ENCODE data around the gene XPO1. TPM values are rescaled to one million over a fixed set of nuclear protein-coding genes. Genes with fewer than 3 reads are reported as not detected.
A peak's percentile ranks its signal among the peaks of the same experiment; 100 is the strongest.

The XPO1 gene
- total RNA-seq, 2 donors from 2014 or later = 264 to 315 TPM

- WGBS, 2 experiments (ENCODE audit: insufficient coverage in 1 of 2, insufficient read length in 1 of 2) = 0% methylated on average over 2 to 11 of the region's 15 CpGs
- Histone ChIP-seq H3K27ac (ENCODE audit: low read depth, low read length) (peak overlapping the region; percentile 98), H3K9ac (ENCODE audit: extremely low read depth, low read length, poor library complexity, severe bottlenecking) (peak overlapping the region; percentile 96), H3K36me3 (ENCODE audit: control insufficient read depth, insufficient read depth, low read length) (peaks cover 13% of the 10 kb centered on the region), H3K4me1 (ENCODE audit: control insufficient read depth, insufficient read depth, low read length) (peaks cover 4% of the 10 kb centered on the region), H3K9me3 (ENCODE audit: control insufficient read depth, low read length) (no peaks in the 10 kb centered on the region), H3K27me3 (ENCODE audit: control insufficient read depth, insufficient read depth, low read length, poor library complexity, severe bottlenecking) (no peaks in the 10 kb centered on the region), H3K4me3 (ENCODE audit: low read length) (peak overlapping the region; percentile 83)
- Mint-ChIP-seq H3K4me3 (peak overlapping the region; percentile 89), H3K27ac (peak overlapping the region; percentile 99), H3K27me3 (ENCODE audit: insufficient read depth) (no peaks in the 10 kb centered on the region), H3K4me1 (peaks cover 14% of the 10 kb centered on the region), H3K9me3 (no peaks in the 10 kb centered on the region), H3K36me3 (ENCODE audit: low read depth) (peaks cover 17% of the 10 kb centered on the region)
- no peak for DNase-seq
- TF ChIP-seq CTCF (conservative IDR thresholded peaks at IDR 0.05) = no peak
Observed at GRCh38 chr2:61537950-61538199, 281 bp downstream of the XPO1 start.

DNA sequence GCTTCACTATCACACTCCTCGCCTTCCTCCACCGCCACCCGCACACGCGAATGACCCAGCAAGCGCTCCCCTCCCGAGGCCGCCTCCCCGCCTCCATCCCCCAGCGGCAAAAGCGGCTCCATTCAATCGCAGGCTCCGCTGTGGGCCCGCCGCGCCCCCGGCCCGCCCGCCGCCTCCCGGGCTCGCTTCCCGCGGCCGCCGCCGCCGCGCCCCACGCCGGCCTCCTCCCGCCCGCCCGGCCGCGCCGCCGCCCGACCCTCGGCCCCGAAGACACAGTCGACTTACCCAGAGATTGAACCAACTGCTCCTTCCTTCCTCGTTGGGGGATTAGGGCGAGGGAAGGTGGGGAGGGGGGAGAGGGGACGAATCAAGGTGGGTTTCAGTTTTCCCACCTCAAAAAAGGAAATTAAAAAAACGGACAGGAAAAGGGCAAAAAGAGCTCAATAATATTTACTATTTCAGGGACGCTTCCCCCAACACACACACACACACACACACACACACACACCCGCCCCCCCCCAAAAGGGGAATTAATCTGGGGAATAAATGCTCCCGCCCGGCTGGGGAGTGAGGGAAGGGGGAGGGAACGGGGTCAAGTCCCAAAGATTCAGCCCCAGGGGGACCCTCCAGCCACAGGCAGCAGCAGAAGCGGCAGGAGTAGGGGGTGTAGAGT, 743 bp downstream of the XPO1 start:
- H3K27ac Mint-ChIP-seq = peak overlapping the region; percentile 99
- Histone ChIP-seq H3K27me3 (ENCODE audit: control insufficient read depth, insufficient read depth, low read length, poor library complexity, severe bottlenecking) (no peaks in the 10 kb centered on the region), H3K27ac (ENCODE audit: low read depth, low read length) (peak overlapping the region; percentile 98), H3K9me3 (ENCODE audit: control insufficient read depth, low read length) (no peaks in the 10 kb centered on the region), H3K9ac (ENCODE audit: extremely low read depth, low read length, poor library complexity, severe bottlenecking) (peak overlapping the region; percentile 96), H3K4me1 (ENCODE audit: control insufficient read depth, insufficient read depth, low read length) (peaks cover 4% of the 10 kb centered on the region), H3K36me3 (ENCODE audit: control insufficient read depth, insufficient read depth, low read length) (peaks cover 14% of the 10 kb centered on the region), H3K4me3 (ENCODE audit: low read length) (peak overlapping the region; percentile 100)
- peak overlapping the region; percentile 89 for H3K4me3 Mint-ChIP-seq
- no peak for TF ChIP-seq CTCF (conservative IDR thresholded peaks at IDR 0.05)
- H3K4me1 Mint-ChIP-seq = peaks cover 14% of the 10 kb centered on the region
- peaks cover 22% of the 10 kb centered on the region for H3K36me3 Mint-ChIP-seq (ENCODE audit: low read depth)
- WGBS, 2 experiments (ENCODE audit: insufficient coverage in 1 of 2, insufficient read length in 1 of 2) = 0 to 3% methylated on average over 8 to 47 of the region's 52 CpGs
- H3K9me3 Mint-ChIP-seq = no peaks in the 10 kb centered on the region
- no peak for DNase-seq
- no peaks in the 10 kb centered on the region for H3K27me3 Mint-ChIP-seq (ENCODE audit: insufficient read depth)

GRCh38 chr2:61536572-61537276, 1.4 kb downstream of the XPO1 start:
- Histone ChIP-seq H3K4me1 (ENCODE audit: control insufficient read depth, insufficient read depth, low read length) (peaks cover 5% of the 10 kb centered on the region), H3K27me3 (ENCODE audit: control insufficient read depth, insufficient read depth, low read length, poor library complexity, severe bottlenecking) (no peaks in the 10 kb centered on the region), H3K36me3 (ENCODE audit: control insufficient read depth, insufficient read depth, low read length) (peaks cover 15% of the 10 kb centered on the region), H3K4me3 (ENCODE audit: low read length) (peak overlapping the region; percentile 100), H3K9ac (ENCODE audit: extremely low read depth, low read length, poor library complexity, severe bottlenecking) (peak overlapping the region; percentile 96), H3K27ac (ENCODE audit: low read depth, low read length) (peak overlapping the region; percentile 95), H3K9me3 (ENCODE audit: control insufficient read depth, low read length) (no peaks in the 10 kb centered on the region)
- Mint-ChIP-seq H3K36me3 (ENCODE audit: low read depth) (peaks cover 27% of the 10 kb centered on the region), H3K4me1 (peaks cover 14% of the 10 kb centered on the region), H3K4me3 (peak overlapping the region; percentile 89), H3K27me3 (ENCODE audit: insufficient read depth) (no peaks in the 10 kb centered on the region), H3K27ac (peak overlapping the region; percentile 97), H3K9me3 (no peaks in the 10 kb centered on the region)
- TF ChIP-seq CTCF (conservative IDR thresholded peaks at IDR 0.05) = no peak
- DNase-seq = peak; percentile 95
- WGBS, 2 experiments (ENCODE audit: insufficient coverage in 1 of 2, insufficient read length in 1 of 2) = 0 to 2% methylated on average over 10 to 26 of the region's 26 CpGs
